IMR-90 (cell line): ENCODE results near the gene CRLF2.

ENCODE experiments used
- CHD1 ChIP-seq: IDR thresholded peaks from 2 replicates; pipeline ENCODE4 v1.6.1; 2012; ENCODE audit warnings: low read depth, low read length, improper control_type of control experiment
- CTCF ChIP-seq: conservative IDR thresholded peaks from 2 replicates; pipeline ENCODE4 v1.5.1; 2012; ENCODE audit warnings: mild to moderate bottlenecking, low read depth, low read length, improper control_type of control experiment
- POLR2A ChIP-seq: IDR thresholded peaks from 2 replicates; pipeline ENCODE4 v1.6.1; 2012; ENCODE audit warnings: mild to moderate bottlenecking, low read depth, low read length
- RCOR1 ChIP-seq: IDR thresholded peaks from 2 replicates; pipeline ENCODE4 v1.6.1; 2012; ENCODE audit warnings: mild to moderate bottlenecking, low read length, improper control_type of control experiment; ENCODE audit not compliant: insufficient replicate concordance

- TF ChIP-seq CTCF, result no peak
- no peak for TF ChIP-seq POLR2A
- TF ChIP-seq CHD1, result no peak
- TF ChIP-seq RCOR1, result no peak
Observed at GRCh38 chrX:1231850-1232465, 19.5 kb upstream of the CRLF2 start.
